ENCODE results near the gene HSDL2.

HSDL2 gene

GRCh38 chr9:112501287-112501686 lies 121.4 kb downstream of the HSDL2 start:
- Histone ChIP-seq H3K36me3 (ENCODE audit: control insufficient read depth in 4 of 4, insufficient read depth in 4 of 4, low read length in 3 of 4) (peaks cover 0 to 4% (median 0%) of the 10 kb centered on the region in 4 experiments), H3K4me1 (ENCODE audit: control extremely low read depth in 1 of 4, control insufficient read depth in 4 of 4, insufficient read depth in 4 of 4, low read length in 3 of 4) (no peaks in the 10 kb centered on the region), H3K27me3 (replicated peaks in 2 of 5; ENCODE audit: control insufficient read depth in 4 of 5, insufficient read depth in 5 of 5, low read length in 4 of 5) (no peaks in the 10 kb centered on the region), H3K4me3 (ENCODE audit: control insufficient read depth in 1 of 7, extremely low read depth in 1 of 7, insufficient read depth in 4 of 7, low read depth in 2 of 7, low read length in 6 of 7) (no peak overlapping the region), H3K9me3 (ENCODE audit: control extremely low read depth in 1 of 5, control insufficient read depth in 4 of 5, insufficient read depth in 2 of 5, low read depth in 1 of 5, low read length in 4 of 5) (peaks cover 0 to 1% (median 0%) of the 10 kb centered on the region in 5 experiments), H3K27ac (ENCODE audit: insufficient read depth in 1 of 2, low read depth in 1 of 2, low read length in 2 of 2, poor library complexity in 1 of 2, severe bottlenecking in 2 of 2) (no peak overlapping the region)
- DNase-seq: no peak
- WGBS (ENCODE audit: insufficient coverage): 100% methylated on average over 8 of the region's 8 CpGs
- POLR2A ChIA-PET: no interaction called here
- CTCF ChIA-PET: no interaction called here

- ChIA-PET CTCF (no interaction called here), POLR2A (no interaction called here)
- H3K36me3 ChIP-seq (ENCODE audit: control insufficient read depth in 4 of 4, insufficient read depth in 4 of 4, low read length in 3 of 4): peaks cover 0 to 4% (median 0%) of the 10 kb centered on the region in 4 experiments
- H3K4me1 ChIP-seq (ENCODE audit: control extremely low read depth in 1 of 4, control insufficient read depth in 4 of 4, insufficient read depth in 4 of 4, low read length in 3 of 4): no peaks in the 10 kb centered on the region
- no peak overlapping the region for H3K4me3 ChIP-seq (ENCODE audit: control insufficient read depth in 1 of 7, extremely low read depth in 1 of 7, insufficient read depth in 4 of 7, low read depth in 2 of 7, low read length in 6 of 7)
- no peak overlapping the region for H3K27ac ChIP-seq (ENCODE audit: insufficient read depth in 1 of 2, low read depth in 1 of 2, low read length in 2 of 2, poor library complexity in 1 of 2, severe bottlenecking in 2 of 2)
- WGBS (ENCODE audit: insufficient coverage): 100% methylated on average over 2 of the region's 3 CpGs
- no peaks in the 10 kb centered on the region for H3K9me3 ChIP-seq (ENCODE audit: control extremely low read depth in 1 of 5, control insufficient read depth in 4 of 5, insufficient read depth in 2 of 5, low read depth in 1 of 5, low read length in 4 of 5)
- no peaks in the 10 kb centered on the region for H3K27me3 ChIP-seq (replicated peaks in 2 of 5; ENCODE audit: control insufficient read depth in 4 of 5, insufficient read depth in 5 of 5, low read length in 4 of 5)
- no peak for DNase-seq
Observed at GRCh38 chr9:112502175-112502946, 122.5 kb downstream of the HSDL2 start.

GRCh38 chr9:112503170-112503569 lies 123.3 kb downstream of the HSDL2 start:
- H3K9me3 ChIP-seq (ENCODE audit: control extremely low read depth in 1 of 5, control insufficient read depth in 4 of 5, insufficient read depth in 2 of 5, low read depth in 1 of 5, low read length in 4 of 5): no peaks in the 10 kb centered on the region
- 100% methylated on average over 4 of the region's 5 CpGs for WGBS (ENCODE audit: insufficient coverage)
- H3K27ac ChIP-seq (ENCODE audit: insufficient read depth in 1 of 2, low read depth in 1 of 2, low read length in 2 of 2, poor library complexity in 1 of 2, severe bottlenecking in 2 of 2): no peak overlapping the region
- ChIA-PET POLR2A (interaction anchor here (0.6 kb wide), 1 partner anchor 273 kb away, joined by 3 read pairs; no protein-coding TSS in a partner anchor), CTCF (interaction anchor here (0.6 kb wide), 1 partner anchor 735 kb away, joined by 3 read pairs; no protein-coding TSS in a partner anchor)
- no peaks in the 10 kb centered on the region for H3K27me3 ChIP-seq (replicated peaks in 2 of 5; ENCODE audit: control insufficient read depth in 4 of 5, insufficient read depth in 5 of 5, low read length in 4 of 5)
- H3K36me3 ChIP-seq (ENCODE audit: control insufficient read depth in 4 of 4, insufficient read depth in 4 of 4, low read length in 3 of 4): peaks cover 0 to 4% (median 0%) of the 10 kb centered on the region in 4 experiments
- no peak for DNase-seq
- H3K4me3 ChIP-seq (ENCODE audit: control insufficient read depth in 1 of 7, extremely low read depth in 1 of 7, insufficient read depth in 4 of 7, low read depth in 2 of 7, low read length in 6 of 7): no peak overlapping the region
- H3K4me1 ChIP-seq (ENCODE audit: control extremely low read depth in 1 of 4, control insufficient read depth in 4 of 4, insufficient read depth in 4 of 4, low read length in 3 of 4): no peaks in the 10 kb centered on the region

GRCh38 chr9:112505086-112505485 lies 125.2 kb downstream of the HSDL2 start:
- H3K36me3 ChIP-seq (ENCODE audit: control insufficient read depth in 4 of 4, insufficient read depth in 4 of 4, low read length in 3 of 4): peaks cover 0 to 4% (median 0%) of the 10 kb centered on the region in 4 experiments
- CTCF ChIA-PET: no interaction called here
- H3K27ac ChIP-seq (ENCODE audit: insufficient read depth in 1 of 2, low read depth in 1 of 2, low read length in 2 of 2, poor library complexity in 1 of 2, severe bottlenecking in 2 of 2): no peak overlapping the region
- DNase-seq: no peak
- H3K4me3 ChIP-seq (ENCODE audit: control insufficient read depth in 1 of 7, extremely low read depth in 1 of 7, insufficient read depth in 4 of 7, low read depth in 2 of 7, low read length in 6 of 7): no peak overlapping the region
- no peaks in the 10 kb centered on the region for H3K27me3 ChIP-seq (replicated peaks in 2 of 5; ENCODE audit: control insufficient read depth in 4 of 5, insufficient read depth in 5 of 5, low read length in 4 of 5)
- no peaks in the 10 kb centered on the region for H3K9me3 ChIP-seq (ENCODE audit: control extremely low read depth in 1 of 5, control insufficient read depth in 4 of 5, insufficient read depth in 2 of 5, low read depth in 1 of 5, low read length in 4 of 5)
- H3K4me1 ChIP-seq (ENCODE audit: control extremely low read depth in 1 of 4, control insufficient read depth in 4 of 4, insufficient read depth in 4 of 4, low read length in 3 of 4): peaks cover 0 to 3% (median 0%) of the 10 kb centered on the region in 4 experiments
- 100% methylated on average over 2 of the region's 4 CpGs for WGBS (ENCODE audit: insufficient coverage)
- POLR2A ChIA-PET: interaction anchor here (1.0 kb wide), 1 partner anchor 19 kb away, joined by 3 read pairs; the partner anchor contains the start of gene KIAA1958

- H3K9me3 ChIP-seq (ENCODE audit: control extremely low read depth in 1 of 5, control insufficient read depth in 4 of 5, insufficient read depth in 2 of 5, low read depth in 1 of 5, low read length in 4 of 5): no peaks in the 10 kb centered on the region
- ChIA-PET POLR2A (interaction anchor here (1.0 kb wide), 1 partner anchor 19 kb away, joined by 3 read pairs; the partner anchor contains the start of gene KIAA1958), CTCF (no interaction called here)
- H3K4me3 ChIP-seq (ENCODE audit: control insufficient read depth in 1 of 7, extremely low read depth in 1 of 7, insufficient read depth in 4 of 7, low read depth in 2 of 7, low read length in 6 of 7): no peak overlapping the region
- WGBS (ENCODE audit: insufficient coverage): 92% methylated on average over 4 of the region's 4 CpGs
- no peak overlapping the region for H3K27ac ChIP-seq (ENCODE audit: insufficient read depth in 1 of 2, low read depth in 1 of 2, low read length in 2 of 2, poor library complexity in 1 of 2, severe bottlenecking in 2 of 2)
- H3K27me3 ChIP-seq (replicated peaks in 2 of 5; ENCODE audit: control insufficient read depth in 4 of 5, insufficient read depth in 5 of 5, low read length in 4 of 5): no peaks in the 10 kb centered on the region
- H3K4me1 ChIP-seq (ENCODE audit: control extremely low read depth in 1 of 4, control insufficient read depth in 4 of 4, insufficient read depth in 4 of 4, low read length in 3 of 4): peaks cover 0 to 3% (median 0%) of the 10 kb centered on the region in 4 experiments
- no peak for DNase-seq
- peaks cover 0 to 4% (median 0%) of the 10 kb centered on the region in 4 experiments for H3K36me3 ChIP-seq (ENCODE audit: control insufficient read depth in 4 of 4, insufficient read depth in 4 of 4, low read length in 3 of 4)
Observed at GRCh38 chr9:112505607-112506006, 125.7 kb downstream of the HSDL2 start.

GRCh38 chr9:112506571-112506970 lies 126.7 kb downstream of the HSDL2 start:
- Histone ChIP-seq H3K27me3 (replicated peaks in 2 of 5; ENCODE audit: control insufficient read depth in 4 of 5, insufficient read depth in 5 of 5, low read length in 4 of 5) (no peaks in the 10 kb centered on the region), H3K4me3 (ENCODE audit: control insufficient read depth in 1 of 7, extremely low read depth in 1 of 7, insufficient read depth in 4 of 7, low read depth in 2 of 7, low read length in 6 of 7) (no peak overlapping the region), H3K36me3 (ENCODE audit: control insufficient read depth in 4 of 4, insufficient read depth in 4 of 4, low read length in 3 of 4) (peaks cover 0 to 3% (median 0%) of the 10 kb centered on the region in 4 experiments), H3K9me3 (ENCODE audit: control extremely low read depth in 1 of 5, control insufficient read depth in 4 of 5, insufficient read depth in 2 of 5, low read depth in 1 of 5, low read length in 4 of 5) (no peaks in the 10 kb centered on the region), H3K4me1 (ENCODE audit: control extremely low read depth in 1 of 4, control insufficient read depth in 4 of 4, insufficient read depth in 4 of 4, low read length in 3 of 4) (peaks cover 0 to 3% (median 0%) of the 10 kb centered on the region in 4 experiments), H3K27ac (ENCODE audit: insufficient read depth in 1 of 2, low read depth in 1 of 2, low read length in 2 of 2, poor library complexity in 1 of 2, severe bottlenecking in 2 of 2) (no peak overlapping the region)
- ChIA-PET POLR2A (no interaction called here), CTCF (interaction anchor here (0.5 kb wide), 1 partner anchor 108 kb away, joined by 3 read pairs; no protein-coding TSS in a partner anchor)
- no CpG with 5 or more reads among the region's 2 CpGs for WGBS (ENCODE audit: insufficient coverage)
- DNase-seq: no peak

- POLR2A ChIA-PET: no interaction called here
- H3K9me3 ChIP-seq (ENCODE audit: control extremely low read depth in 1 of 5, control insufficient read depth in 4 of 5, insufficient read depth in 2 of 5, low read depth in 1 of 5, low read length in 4 of 5): no peaks in the 10 kb centered on the region
- H3K4me1 ChIP-seq (ENCODE audit: control extremely low read depth in 1 of 4, control insufficient read depth in 4 of 4, insufficient read depth in 4 of 4, low read length in 3 of 4): peaks cover 0 to 3% (median 0%) of the 10 kb centered on the region in 4 experiments
- no peaks in the 10 kb centered on the region for H3K27me3 ChIP-seq (replicated peaks in 2 of 5; ENCODE audit: control insufficient read depth in 4 of 5, insufficient read depth in 5 of 5, low read length in 4 of 5)
- peaks cover 0 to 3% (median 0%) of the 10 kb centered on the region in 4 experiments for H3K36me3 ChIP-seq (ENCODE audit: control insufficient read depth in 4 of 4, insufficient read depth in 4 of 4, low read length in 3 of 4)
- DNase-seq: no peak
- WGBS (ENCODE audit: insufficient coverage): no CpG with 5 or more reads among the region's 2 CpGs
- H3K27ac ChIP-seq (ENCODE audit: insufficient read depth in 1 of 2, low read depth in 1 of 2, low read length in 2 of 2, poor library complexity in 1 of 2, severe bottlenecking in 2 of 2): no peak overlapping the region
- H3K4me3 ChIP-seq (ENCODE audit: control insufficient read depth in 1 of 7, extremely low read depth in 1 of 7, insufficient read depth in 4 of 7, low read depth in 2 of 7, low read length in 6 of 7): no peak overlapping the region
- CTCF ChIA-PET: interaction anchor here (0.5 kb wide), 1 partner anchor 108 kb away, joined by 3 read pairs; no protein-coding TSS in a partner anchor
Observed at GRCh38 chr9:112507001-112507680, 127.2 kb downstream of the HSDL2 start.

All from common myeloid progenitor, CD34-positive (primary cell).